ENCODE measurements around the gene INTS12.

The INTS12 gene

GRCh38 chr4:105725623-105726022, 17.1 kb upstream of the INTS12 start:
- no peak overlapping the region for H3K9ac ChIP-seq (ENCODE audit: insufficient read length)
- H3K36me3 ChIP-seq (ENCODE audit: insufficient read depth, low read length): peaks cover 57% of the 10 kb centered on the region
- H3K27ac ChIP-seq: no peak overlapping the region
- peaks cover 4% of the 10 kb centered on the region; the same call in 1 of the 2 replicates for H3K9me3 ChIP-seq (ENCODE audit: low read depth, low read length)
- no peak overlapping the region for H3K4me3 ChIP-seq
- TF ChIP-seq POLR2AphosphoS5 (IDR thresholded peaks at IDR 0.05; ENCODE audit: borderline replicate concordance, low read depth, low read length) (no peak), EZH2 (IDR thresholded peaks at IDR 0.05) (no peak), FOXP2 (optimal IDR thresholded peaks at IDR 0.05; ENCODE audit: control extremely low read depth, extremely low read length, insufficient read depth) (no peak)
- no peak for DNase-seq (ENCODE audit: low read depth, low spot score)

- no peak for DNase-seq (ENCODE audit: low read depth, low spot score)
- Histone ChIP-seq H3K36me3 (ENCODE audit: insufficient read depth, low read length) (peaks cover 43% of the 10 kb centered on the region), H3K9ac (ENCODE audit: insufficient read length) (no peak overlapping the region), H3K4me3 (no peak overlapping the region), H3K27ac (no peak overlapping the region), H3K9me3 (ENCODE audit: low read depth, low read length) (no peaks in the 10 kb centered on the region)
- TF ChIP-seq POLR2AphosphoS5 (IDR thresholded peaks at IDR 0.05; ENCODE audit: borderline replicate concordance, low read depth, low read length): no peak
- TF ChIP-seq FOXP2 (optimal IDR thresholded peaks at IDR 0.05; ENCODE audit: control extremely low read depth, extremely low read length, insufficient read depth): no peak
- no peak for TF ChIP-seq EZH2 (IDR thresholded peaks at IDR 0.05)
Observed at GRCh38 chr4:105719204-105719603, 10.7 kb upstream of the INTS12 start.

GRCh38 chr4:105715692-105716278, 7.3 kb upstream of the INTS12 start:
- no peak overlapping the region for H3K27ac ChIP-seq
- TF ChIP-seq EZH2 (IDR thresholded peaks at IDR 0.05) (no peak), POLR2AphosphoS5 (IDR thresholded peaks at IDR 0.05; ENCODE audit: borderline replicate concordance, low read depth, low read length) (no peak), FOXP2 (optimal IDR thresholded peaks at IDR 0.05; ENCODE audit: control extremely low read depth, extremely low read length, insufficient read depth) (no peak)
- no peaks in the 10 kb centered on the region for H3K9me3 ChIP-seq (ENCODE audit: low read depth, low read length)
- H3K36me3 ChIP-seq (ENCODE audit: insufficient read depth, low read length): peaks cover 29% of the 10 kb centered on the region; the same call in 1 of the 2 replicates
- no peak for DNase-seq (ENCODE audit: low read depth, low spot score)
- H3K4me3 ChIP-seq: no peak overlapping the region
- H3K9ac ChIP-seq (ENCODE audit: insufficient read length): no peak overlapping the region

DNA sequence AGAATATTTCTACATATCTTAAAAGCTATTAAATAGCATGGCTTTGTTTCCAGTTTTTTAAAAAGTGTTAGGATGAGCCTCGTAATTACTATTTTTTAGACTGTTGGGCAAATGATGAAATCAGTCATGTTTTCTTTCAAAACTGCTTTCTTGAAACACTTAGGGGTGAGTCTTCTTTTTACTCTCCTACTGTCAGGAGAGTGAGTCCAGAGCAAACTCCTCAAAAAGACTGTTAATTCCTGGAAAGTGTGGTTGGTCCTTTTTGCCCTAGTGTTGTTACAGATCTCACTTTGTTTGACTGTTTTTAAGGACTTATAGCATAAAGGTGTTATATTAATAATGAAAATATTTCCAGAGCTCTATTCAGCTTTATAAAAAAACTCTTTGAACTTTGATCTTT, 6.4 kb upstream of the INTS12 start:
- Histone ChIP-seq H3K9me3 (ENCODE audit: low read depth, low read length) (no peaks in the 10 kb centered on the region), H3K9ac (ENCODE audit: insufficient read length) (peak overlapping the region; percentile 71), H3K36me3 (ENCODE audit: insufficient read depth, low read length) (peaks cover 23% of the 10 kb centered on the region; the same call in 1 of the 2 replicates), H3K4me3 (peak overlapping the region; percentile 76), H3K27ac (peak overlapping the region; percentile 92)
- no peak for DNase-seq (ENCODE audit: low read depth, low spot score)
- no peak for TF ChIP-seq EZH2 (IDR thresholded peaks at IDR 0.05)
- no peak for TF ChIP-seq POLR2AphosphoS5 (IDR thresholded peaks at IDR 0.05; ENCODE audit: borderline replicate concordance, low read depth, low read length)
- TF ChIP-seq FOXP2 (optimal IDR thresholded peaks at IDR 0.05; ENCODE audit: control extremely low read depth, extremely low read length, insufficient read depth): no peak

GRCh38 chr4:105714071-105714521, 5.6 kb upstream of the INTS12 start:
- H3K36me3 ChIP-seq (ENCODE audit: insufficient read depth, low read length): peaks cover 15% of the 10 kb centered on the region; the same call in 1 of the 2 replicates
- H3K9ac ChIP-seq (ENCODE audit: insufficient read length): peak overlapping the region; percentile 67
- no peak for DNase-seq (ENCODE audit: low read depth, low spot score)
- peak overlapping the region; percentile 92 for H3K27ac ChIP-seq
- H3K4me3 ChIP-seq: peak overlapping the region; percentile 76
- H3K9me3 ChIP-seq (ENCODE audit: low read depth, low read length): no peaks in the 10 kb centered on the region
- TF ChIP-seq POLR2AphosphoS5 (IDR thresholded peaks at IDR 0.05; ENCODE audit: borderline replicate concordance, low read depth, low read length) (no peak), FOXP2 (optimal IDR thresholded peaks at IDR 0.05; ENCODE audit: control extremely low read depth, extremely low read length, insufficient read depth) (no peak), EZH2 (IDR thresholded peaks at IDR 0.05) (no peak)

DNA sequence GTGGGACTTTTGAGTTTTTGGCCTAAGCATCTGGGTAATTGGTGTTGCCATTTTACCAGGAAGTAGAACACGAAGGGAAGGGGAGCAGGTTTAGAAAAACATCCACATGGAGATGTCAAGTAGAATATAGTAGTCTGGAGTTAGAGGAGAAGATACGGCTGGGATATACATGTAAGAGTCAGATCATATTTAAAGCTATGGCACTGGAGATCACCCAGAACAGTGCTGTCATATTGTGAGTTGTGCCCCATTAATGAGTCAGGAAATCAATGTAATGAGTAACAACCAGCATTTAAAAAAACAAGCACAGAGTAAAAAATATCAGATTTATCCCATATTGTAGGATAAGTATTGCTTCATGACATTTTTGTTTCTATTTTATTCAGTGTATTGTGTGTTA, 4.3 kb upstream of the INTS12 start:
- no peak for DNase-seq (ENCODE audit: low read depth, low spot score)
- H3K4me3 ChIP-seq: no peak overlapping the region
- H3K9me3 ChIP-seq (ENCODE audit: low read depth, low read length): no peaks in the 10 kb centered on the region
- TF ChIP-seq POLR2AphosphoS5 (IDR thresholded peaks at IDR 0.05; ENCODE audit: borderline replicate concordance, low read depth, low read length) (no peak), EZH2 (IDR thresholded peaks at IDR 0.05) (no peak), FOXP2 (optimal IDR thresholded peaks at IDR 0.05; ENCODE audit: control extremely low read depth, extremely low read length, insufficient read depth) (no peak)
- H3K36me3 ChIP-seq (ENCODE audit: insufficient read depth, low read length): peaks cover 4% of the 10 kb centered on the region; the same call in 1 of the 2 replicates
- no peak overlapping the region for H3K27ac ChIP-seq
- H3K9ac ChIP-seq (ENCODE audit: insufficient read length): no peak overlapping the region

GRCh38 chr4:105710678-105711077, 2.2 kb upstream of the INTS12 start:
- H3K36me3 ChIP-seq (ENCODE audit: insufficient read depth, low read length): peaks cover 3% of the 10 kb centered on the region
- TF ChIP-seq POLR2AphosphoS5 (IDR thresholded peaks at IDR 0.05; ENCODE audit: borderline replicate concordance, low read depth, low read length) (no peak), EZH2 (IDR thresholded peaks at IDR 0.05) (no peak), FOXP2 (optimal IDR thresholded peaks at IDR 0.05; ENCODE audit: control extremely low read depth, extremely low read length, insufficient read depth) (no peak)
- no peaks in the 10 kb centered on the region for H3K9me3 ChIP-seq (ENCODE audit: low read depth, low read length)
- no peak for DNase-seq (ENCODE audit: low read depth, low spot score)
- no peak overlapping the region for H3K27ac ChIP-seq
- peak overlapping the region; percentile 58 for H3K9ac ChIP-seq (ENCODE audit: insufficient read length)
- peak overlapping the region; percentile 87 for H3K4me3 ChIP-seq

DNA sequence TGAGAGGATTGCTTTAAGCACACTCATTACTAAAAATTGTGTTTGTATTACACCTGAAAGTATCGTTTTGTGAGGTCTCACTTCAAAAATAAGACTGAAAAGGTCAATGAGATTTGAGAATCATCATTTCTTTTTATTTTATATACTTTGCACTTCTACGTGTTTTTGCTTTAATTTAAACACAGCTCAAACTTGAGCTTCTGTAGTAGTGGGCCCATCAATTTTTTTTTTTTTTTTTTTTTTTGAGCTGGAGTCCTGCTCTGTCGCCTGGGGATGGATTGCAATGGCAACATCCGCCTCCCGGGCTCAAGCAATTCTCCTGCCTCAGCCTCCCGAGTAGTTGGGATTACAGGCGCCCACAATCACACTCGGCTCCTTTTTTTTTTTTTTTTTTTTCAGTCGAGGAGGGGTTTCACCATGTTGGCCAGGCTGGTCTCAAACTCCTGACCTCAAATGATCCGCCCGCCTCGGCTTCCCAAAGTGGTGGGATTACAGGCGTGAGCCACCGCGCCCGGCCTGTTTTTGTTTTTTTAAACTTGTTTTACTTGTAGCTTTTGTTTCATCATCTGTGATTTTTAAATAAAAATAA, 1.6 kb upstream of the INTS12 start:
- Histone ChIP-seq H3K9ac (ENCODE audit: insufficient read length) (peak overlapping the region; percentile 85), H3K4me3 (peak overlapping the region; percentile 87), H3K9me3 (ENCODE audit: low read depth, low read length) (no peaks in the 10 kb centered on the region), H3K36me3 (ENCODE audit: insufficient read depth, low read length) (peaks cover 9% of the 10 kb centered on the region), H3K27ac (no peak overlapping the region)
- no peak for TF ChIP-seq EZH2 (IDR thresholded peaks at IDR 0.05)
- no peak for TF ChIP-seq FOXP2 (optimal IDR thresholded peaks at IDR 0.05; ENCODE audit: control extremely low read depth, extremely low read length, insufficient read depth)
- TF ChIP-seq POLR2AphosphoS5 (IDR thresholded peaks at IDR 0.05; ENCODE audit: borderline replicate concordance, low read depth, low read length): no peak
- no peak for DNase-seq (ENCODE audit: low read depth, low spot score)
